Measurements from ENCODE around the gene EXOC3L4.

GRCh38 chr14:103108749-103109207, 14.3 kb downstream of the EXOC3L4 start:
- TF ChIP-seq CTCF (conservative IDR thresholded peaks at IDR 0.05 in 1 of 2, IDR thresholded peaks at IDR 0.05 in 1 of 2; ENCODE audit: low read depth in 1 of 2, low read length in 2 of 2) (no peak), EZH2 (IDR thresholded peaks at IDR 0.05; ENCODE audit: low read length, missing control alignments) (no peak)
